ENCODE results near the gene TSR1.

DNA sequence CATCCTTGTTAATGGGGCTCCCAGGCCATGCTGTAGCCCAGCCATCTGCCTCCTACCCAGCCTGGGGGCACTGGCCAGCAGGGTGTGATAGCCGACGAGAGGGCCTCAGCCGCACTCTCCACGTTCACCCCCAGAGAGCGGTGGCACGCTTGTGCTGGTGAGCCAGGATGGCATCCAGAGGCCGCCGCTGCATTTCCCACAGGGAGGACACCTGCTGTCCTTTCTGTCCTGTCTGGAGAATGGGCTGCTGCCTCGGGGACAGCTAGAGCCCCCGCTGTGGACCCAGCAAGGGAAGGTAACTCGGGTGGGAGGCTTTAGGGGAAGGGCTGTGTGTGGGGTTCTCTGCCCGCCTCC, 28.5 kb upstream of the TSR1 start:
- TF ChIP-seq CTCF (conservative IDR thresholded peaks at IDR 0.05; ENCODE audit: low read depth, low read length) (no peak), EZH2 (IDR thresholded peaks at IDR 0.05; ENCODE audit: low read length, unreplicated experiment) (no peak)

Data from PC-3 (cell line).